GM21390 (cell line): ENCODE data around the gene PERP.

Source experiments
- ATAC-seq: cut with Tn5 transposase; IDR thresholded peaks from one replicate; pipeline ENCODE4 v1.9.1; 2021; ENCODE audit not compliant: unreplicated experiment

The PERP gene

DNA sequence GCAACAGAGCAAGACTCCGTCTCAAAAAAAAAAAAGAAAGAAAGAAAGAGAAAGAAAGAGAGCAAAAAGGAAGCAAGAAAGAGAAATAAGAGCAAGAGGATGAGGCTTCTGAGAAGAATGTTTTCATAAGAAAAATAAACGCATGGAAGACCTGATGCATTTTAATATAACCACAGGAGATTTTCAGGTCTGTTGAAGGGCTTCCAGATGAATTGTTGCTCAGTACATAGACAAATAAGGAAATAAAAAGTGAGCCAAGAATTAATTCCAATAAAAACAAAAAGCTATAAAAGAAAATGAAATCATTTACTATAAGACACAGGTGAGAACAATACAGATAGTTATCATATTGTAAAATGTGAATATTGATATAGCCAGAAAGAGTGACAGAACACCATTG lies 43.5 kb downstream of the PERP start:
- ATAC-seq, result no peak

GRCh38 chr6:138054982-138055381 lies 52.2 kb downstream of the PERP start:
- ATAC-seq, result no peak

- ATAC-seq, result no peak
Measured at GRCh38 chr6:138052783-138053182, 54.4 kb downstream of the PERP start.

- no peak for ATAC-seq
Measured at GRCh38 chr6:138044972-138045371, 62.2 kb downstream of the PERP start.

- no peak for ATAC-seq
Measured at GRCh38 chr6:138044458-138044857, 62.8 kb downstream of the PERP start.
